Keratinocyte (primary cell): ENCODE data around the gene TSPAN1.

Source experiments
- EZH2 ChIP-seq: IDR thresholded peaks from one replicate; pipeline ENCODE4 v1.6.1; 2012; ENCODE audit warnings: inconsistent platforms, mild to moderate bottlenecking, low read length, moderate library complexity
- TF ChIP-seq, protein P1 (sequence below), 3 experiments: IDR thresholded peaks in 1 of 3; conservative IDR thresholded peaks in 1 of 3; optimal IDR thresholded peaks in 1 of 3; 2 replicates in 2 of 3; 3 replicates in 1 of 3; pipeline versions ENCODE3 to v1.5.1; 2011; ENCODE audit warnings: low read length in 3 of 3, mild to moderate bottlenecking in 3 of 3, moderate library complexity in 2 of 3, control low read depth in 1 of 3, inconsistent platforms in 1 of 3; ENCODE audit not compliant: insufficient read depth in 2 of 3; ENCODE audit errors: extremely low read depth in 1 of 3

DNA sequence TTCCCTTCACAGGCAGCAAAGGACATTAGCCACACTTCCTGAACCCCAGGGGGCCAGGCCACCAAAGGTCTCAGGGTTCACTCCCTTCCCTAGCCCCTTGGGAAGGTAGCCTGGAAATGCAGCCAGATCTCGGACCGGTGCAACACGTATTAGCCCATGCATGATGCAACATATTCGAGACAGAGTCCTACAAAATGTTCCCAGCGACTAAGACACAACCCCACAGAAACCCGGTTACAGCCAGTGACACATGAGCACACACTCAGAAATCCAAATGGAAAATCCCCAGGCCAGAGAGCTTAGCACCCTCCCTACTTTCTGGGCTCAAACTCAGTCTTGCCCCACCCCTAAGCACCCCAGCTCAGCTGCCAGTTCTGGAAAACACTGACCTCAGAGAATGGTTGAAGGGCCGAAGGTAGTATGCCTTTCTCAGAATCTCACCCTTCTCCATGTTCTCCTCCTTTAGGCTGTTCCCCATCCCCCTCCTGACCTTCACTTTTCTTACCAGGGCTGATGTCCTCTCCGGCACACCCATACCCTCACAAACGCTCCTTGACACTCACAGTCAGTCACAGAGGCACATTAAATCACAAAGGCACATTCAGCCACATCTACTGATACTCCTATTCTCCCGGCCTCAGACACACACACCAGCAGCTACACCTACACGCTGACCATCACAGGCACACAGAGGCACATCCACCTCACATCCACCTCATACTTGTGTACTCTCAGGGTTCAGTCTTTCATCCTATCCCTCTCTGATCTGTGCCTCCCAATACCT is at the start of gene TSPAN1:
- TF ChIP-seq, protein P1, sequence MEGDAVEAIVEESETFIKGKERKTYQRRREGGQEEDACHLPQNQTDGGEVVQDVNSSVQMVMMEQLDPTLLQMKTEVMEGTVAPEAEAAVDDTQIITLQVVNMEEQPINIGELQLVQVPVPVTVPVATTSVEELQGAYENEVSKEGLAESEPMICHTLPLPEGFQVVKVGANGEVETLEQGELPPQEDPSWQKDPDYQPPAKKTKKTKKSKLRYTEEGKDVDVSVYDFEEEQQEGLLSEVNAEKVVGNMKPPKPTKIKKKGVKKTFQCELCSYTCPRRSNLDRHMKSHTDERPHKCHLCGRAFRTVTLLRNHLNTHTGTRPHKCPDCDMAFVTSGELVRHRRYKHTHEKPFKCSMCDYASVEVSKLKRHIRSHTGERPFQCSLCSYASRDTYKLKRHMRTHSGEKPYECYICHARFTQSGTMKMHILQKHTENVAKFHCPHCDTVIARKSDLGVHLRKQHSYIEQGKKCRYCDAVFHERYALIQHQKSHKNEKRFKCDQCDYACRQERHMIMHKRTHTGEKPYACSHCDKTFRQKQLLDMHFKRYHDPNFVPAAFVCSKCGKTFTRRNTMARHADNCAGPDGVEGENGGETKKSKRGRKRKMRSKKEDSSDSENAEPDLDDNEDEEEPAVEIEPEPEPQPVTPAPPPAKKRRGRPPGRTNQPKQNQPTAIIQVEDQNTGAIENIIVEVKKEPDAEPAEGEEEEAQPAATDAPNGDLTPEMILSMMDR (optimal IDR thresholded peaks at IDR 0.05 in 1 of 3, IDR thresholded peaks at IDR 0.05 in 1 of 3, conservative IDR thresholded peaks at IDR 0.05 in 1 of 3; ENCODE audit: extremely low read depth in 1 of 3, insufficient read depth in 2 of 3, low read length in 3 of 3) = no peak
- no peak for TF ChIP-seq EZH2
